Kidney tubule cell (primary cell): ENCODE results near the gene LAMA5.

Source experiments
- DNase-seq: peaks from one replicate; pipeline ENCODE4 v3.0.0-alpha.2; 2018; ENCODE audit warnings: low spot score

The LAMA5 gene

GRCh38 chr20:62330576-62331317 is 36.4 kb downstream of the LAMA5 start:
- DNase-seq: no peak

- DNase-seq: no peak
Observed at GRCh38 chr20:62329389-62330377, 37.4 kb downstream of the LAMA5 start.

GRCh38 chr20:62328684-62329388 is 38.3 kb downstream of the LAMA5 start:
- no peak for DNase-seq

GRCh38 chr20:62327726-62328495 is 39.2 kb downstream of the LAMA5 start:
- DNase-seq: no peak

GRCh38 chr20:62326959-62327725 is 40.0 kb downstream of the LAMA5 start:
- DNase-seq: no peak

GRCh38 chr20:62326559-62326958 is 40.6 kb downstream of the LAMA5 start:
- no peak for DNase-seq

GRCh38 chr20:62325172-62325905 is 41.8 kb downstream of the LAMA5 start:
- no peak for DNase-seq

- DNase-seq: no peak
Observed at GRCh38 chr20:62323980-62324906, 42.9 kb downstream of the LAMA5 start.

GRCh38 chr20:62323146-62323979 is 43.7 kb downstream of the LAMA5 start:
- DNase-seq: no peak

GRCh38 chr20:62322492-62323041 is 44.5 kb downstream of the LAMA5 start:
- no peak for DNase-seq

GRCh38 chr20:62321975-62322374 is 45.1 kb downstream of the LAMA5 start:
- no peak for DNase-seq

GRCh38 chr20:62321521-62321948 is 45.6 kb downstream of the LAMA5 start:
- DNase-seq: peak; percentile 38

- DNase-seq: peak; percentile 9
Observed at GRCh38 chr20:62320581-62321354, 46.3 kb downstream of the LAMA5 start.

- no peak for DNase-seq
Observed at GRCh38 chr20:62319346-62319909, 47.7 kb downstream of the LAMA5 start.

GRCh38 chr20:62318400-62319345 is 48.4 kb downstream of the LAMA5 start:
- peak; percentile 2 for DNase-seq
